Panc1 (cell line): ENCODE results near the gene N4BP2L1. TPM values are rescaled to one million over a fixed set of nuclear protein-coding genes. Genes with fewer than 3 reads are reported as not detected.

Experiments
- ATAC-seq: fragments of 200-7000 bp; cut with Tn5 transposase; 2 replicates; pipeline ENCODE4 v1.9.1; 2020; ENCODE audit warnings: mild to moderate bottlenecking, moderate library complexity
- BruUV-seq: library from RNA; stranded (reverse); fragments of 400-500 nt; replicated peaks from 2 replicates; lab custom pipeline; 2021; lab: Mats Ljungman, UMichigan
- CTCF ChIA-PET: fragments of 300-600 bp; sonication (Branson Sonifier 250); formaldehyde crosslinking; loops from one replicate; lab custom pipeline; 2022; ENCODE audit warnings: antibody characterized with exemption; lab: Charles Lee
- POLR2A ChIA-PET: fragments of 300-600 bp; sonication (Branson Sonifier 250); formaldehyde crosslinking; loops from one replicate; lab custom pipeline; 2022; ENCODE audit warnings: antibody characterized with exemption; lab: Charles Lee
- DNase-seq: peaks from one replicate; pipeline ENCODE4 v3.0.0-alpha.2; 2010; ENCODE audit warnings: low read depth, low spot score
- H3K27ac ChIP-seq: 2 replicates; pipeline ENCODE4 v1.5.1; 2011; ENCODE audit warnings: mild to moderate bottlenecking, low read length, inconsistent platforms
- H3K27me3 ChIP-seq: fragments of 200-500 bp; sonication (Bioruptor generic); 2 replicates; pipeline ENCODE4 v1.6.0; 2014; ENCODE audit warnings: low read length, inconsistent platforms; ENCODE audit not compliant: control insufficient read depth, insufficient read depth
- H3K36me3 ChIP-seq: fragments of 200-500 bp; sonication (Bioruptor generic); 2 replicates; pipeline ENCODE4 v1.5.1; 2014; ENCODE audit warnings: inconsistent platforms, mild to moderate bottlenecking, low read length, moderate library complexity; ENCODE audit not compliant: control insufficient read depth, insufficient read depth
- H3K4me1 ChIP-seq: 2 replicates; pipeline ENCODE4 v1.5.1; 2011; ENCODE audit warnings: inconsistent platforms, mild to moderate bottlenecking, low read length, moderate library complexity; ENCODE audit not compliant: control insufficient read depth, insufficient read depth
- H3K4me3 ChIP-seq, 2 experiments: 2 replicates each; pipeline ENCODE4 v1.5.1; 2011 to 2012; ENCODE audit warnings: low read depth in 2 of 2, low read length in 2 of 2, mild to moderate bottlenecking in 2 of 2, inconsistent platforms in 1 of 2, moderate library complexity in 1 of 2
- H3K9me3 ChIP-seq: fragments of 200-500 bp; sonication (Bioruptor generic); 2 replicates; pipeline ENCODE4 v1.5.1; 2014; ENCODE audit warnings: low read depth, mild to moderate bottlenecking, inconsistent platforms, low read length, moderate library complexity; ENCODE audit not compliant: control insufficient read depth, insufficient read depth
- CTCF ChIP-seq: fragments of 450-650 bp; IDR thresholded peaks from 2 replicates; pipeline ENCODE4 v1.5.1; 2017; ENCODE audit warnings: mild to moderate bottlenecking
- POLR2AphosphoS5 ChIP-seq: IDR thresholded peaks from 2 replicates; pipeline ENCODE4 v1.6.1; 2012; ENCODE audit warnings: mild to moderate bottlenecking, low read depth, low read length, moderate library complexity
- REST ChIP-seq, 2 experiments: IDR thresholded peaks; 2 replicates each; pipeline ENCODE4 v1.6.1; 2011 to 2012; ENCODE audit warnings: low read depth in 2 of 2, control low read depth in 1 of 2, low read length in 1 of 2, mild to moderate bottlenecking in 1 of 2, moderate library complexity in 1 of 2; ENCODE audit not compliant: insufficient read depth in 1 of 2
- SIN3A ChIP-seq: IDR thresholded peaks from 2 replicates; pipeline ENCODE4 v1.6.1; 2012; ENCODE audit warnings: low read depth, mild to moderate bottlenecking, low read length, moderate library complexity, borderline replicate concordance; ENCODE audit not compliant: insufficient read depth
- TCF7L2 ChIP-seq: IDR thresholded peaks from 2 replicates; pipeline ENCODE4 v1.6.1; 2011; ENCODE audit warnings: mild to moderate bottlenecking, low read depth, low read length, inconsistent platforms
- in situ Hi-C: cut with HindIII; loops from 2 replicates; pipeline ENCODE4 v1.10.0; 2016; ENCODE audit warnings: low sequenced_read_pairs, low pct_unique_long_range_greater_than_20kb
- intact Hi-C: fragments of 100-400 bp; cut with micrococcal nuclease; formaldehyde crosslinking; loops from one replicate; pipeline ENCODE4 v1.10.0; 2022; ENCODE audit not compliant: unreplicated experiment
- total RNA-seq: library from RNA; stranded (reverse); gene quantifications from one replicate; pipeline ENCODE4 v1.2.1, GENCODE V29; 2021; ENCODE audit not compliant: unreplicated experiment

The N4BP2L1 gene
- total RNA-seq, 1 experiment from 2014 or later: 1.8 TPM

DNA sequence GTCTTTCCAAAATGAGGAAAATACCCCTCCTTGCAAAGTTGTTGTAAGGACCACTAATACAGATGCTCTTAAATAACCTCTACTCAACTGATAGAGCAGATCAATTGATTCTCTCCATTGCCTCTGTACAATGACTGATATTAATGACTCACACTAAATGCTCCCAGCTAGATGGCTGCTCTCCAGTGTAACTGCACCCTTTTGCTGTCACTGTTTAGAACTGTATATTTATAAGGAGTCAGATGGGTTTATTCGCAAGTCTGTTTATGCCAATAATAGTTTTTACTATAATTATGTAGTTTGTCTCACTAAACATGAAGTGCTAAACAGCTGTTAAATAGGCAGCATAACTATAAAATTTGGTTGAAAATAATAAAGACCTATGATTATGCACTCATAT, 21.0 kb upstream of the N4BP2L1 start:
- no peaks in the 10 kb centered on the region for H3K27me3 ChIP-seq
- no peaks in the 10 kb centered on the region for H3K4me1 ChIP-seq
- ChIA-PET POLR2A (no interaction called here), CTCF (no interaction called here)
- BruUV-seq: no TSS peak
- in situ Hi-C loops (no loop called here), intact Hi-C loops (no loop called here)
- TF ChIP-seq POLR2AphosphoS5 (no peak), REST (IDR thresholded peaks at IDR 0.05; ENCODE audit: insufficient read depth in 1 of 2, low read depth in 2 of 2, low read length in 1 of 2) (no peak), SIN3A (no peak), CTCF (no peak)
- DNase-seq (no peak), ATAC-seq (no peak)
- H3K9me3 ChIP-seq: no peaks in the 10 kb centered on the region
- H3K36me3 ChIP-seq: no peaks in the 10 kb centered on the region
- H3K4me3 ChIP-seq: no peak overlapping the region
- H3K27ac ChIP-seq: no peak overlapping the region

GRCh38 chr13:32447894-32448623, 20.1 kb upstream of the N4BP2L1 start:
- no peak for ATAC-seq
- TF ChIP-seq POLR2AphosphoS5 (no peak), REST (IDR thresholded peaks at IDR 0.05; ENCODE audit: insufficient read depth in 1 of 2, low read depth in 2 of 2, low read length in 1 of 2) (no peak), CTCF (no peak), TCF7L2 (no peak), SIN3A (no peak)
- Histone ChIP-seq H3K27me3 (no peaks in the 10 kb centered on the region), H3K27ac (no peak overlapping the region), H3K4me3 (no peak overlapping the region), H3K36me3 (no peaks in the 10 kb centered on the region), H3K9me3 (no peaks in the 10 kb centered on the region), H3K4me1 (no peaks in the 10 kb centered on the region)
- DNase-seq: no peak
- POLR2A ChIA-PET: no interaction called here
- intact Hi-C loops: no loop called here
- BruUV-seq: no TSS peak
- in situ Hi-C loops: no loop called here
- CTCF ChIA-PET: interaction anchor here (0.7 kb wide), 1 partner anchor 482 kb away, joined by 3 read pairs; no protein-coding TSS in a partner anchor
